GM12892 (cell line): ENCODE results near the gene P2RX1.
"Not testable (repeated sequence)": the region's sequence is repeated elsewhere in the genome, so short reads cannot be mapped to it uniquely, and the experiment has no call there.

Experiments
- DNase-seq: peaks from one replicate; pipeline ENCODE4 v3.0.0; 2011; ENCODE audit not compliant: insufficient read length
- FAIRE-seq: peaks from 2 replicates; lab custom pipeline; 2011; peaks lifted over from hg19 to GRCh38; lab: Jason Lieb, UNC
- POLR2A ChIP-seq: IDR thresholded peaks from 2 replicates; pipeline ENCODE4 v1.6.1; 2011; ENCODE audit warnings: low read depth, low read length, control low read depth
- POLR2AphosphoS5 ChIP-seq: IDR thresholded peaks from 2 replicates; pipeline ENCODE4 v1.6.1; 2011; ENCODE audit warnings: low read depth, low read length, control low read depth
- TAF1 ChIP-seq: IDR thresholded peaks from 2 replicates; pipeline ENCODE4 v1.6.1; 2011; ENCODE audit warnings: low read depth, mild to moderate bottlenecking, control low read depth, low read length, borderline replicate concordance

The P2RX1 gene

GRCh38 chr17:3857261-3858105 lies 58.8 kb downstream of the P2RX1 start:
- TF ChIP-seq POLR2A (no peak), POLR2AphosphoS5 (no peak), TAF1 (no peak)
- DNase-seq, result no peak
- FAIRE-seq, result no peak

- FAIRE-seq, DNase-seq: not testable (repeated sequence)
These were observed 62.1 kb downstream of the P2RX1 start for GRCh38 chr17:3854204-3854603.

GRCh38 chr17:3852561-3852960 lies 63.7 kb downstream of the P2RX1 start:
- no peak for TF ChIP-seq TAF1
- TF ChIP-seq POLR2A, result no peak
- no peak for TF ChIP-seq POLR2AphosphoS5
- no peak for DNase-seq
- FAIRE-seq, result no peak

- FAIRE-seq (no peak), DNase-seq (no peak)
- TF ChIP-seq POLR2AphosphoS5 (no peak), TAF1 (no peak), POLR2A (no peak)
These were observed 64.7 kb downstream of the P2RX1 start for GRCh38 chr17:3851461-3852100.

GRCh38 chr17:3848229-3848835 lies 67.9 kb downstream of the P2RX1 start:
- no peak for TF ChIP-seq POLR2A
- no peak for TF ChIP-seq TAF1
- TF ChIP-seq POLR2AphosphoS5, result no peak
- no peak for FAIRE-seq
- no peak for DNase-seq

GRCh38 chr17:3847165-3847670 lies 69.0 kb downstream of the P2RX1 start:
- DNase-seq (no peak), FAIRE-seq (no peak)
- TF ChIP-seq POLR2AphosphoS5 (no peak), POLR2A (no peak), TAF1 (no peak)
